Measurements from ENCODE around the gene PLEKHN1. TPM values are rescaled to one million over a fixed set of nuclear protein-coding genes. Genes with fewer than 3 reads are reported as not detected.

Gene PLEKHN1
- total RNA-seq, 2 donors from 2014 or later = 1.5 to 4.6 TPM

DNA sequence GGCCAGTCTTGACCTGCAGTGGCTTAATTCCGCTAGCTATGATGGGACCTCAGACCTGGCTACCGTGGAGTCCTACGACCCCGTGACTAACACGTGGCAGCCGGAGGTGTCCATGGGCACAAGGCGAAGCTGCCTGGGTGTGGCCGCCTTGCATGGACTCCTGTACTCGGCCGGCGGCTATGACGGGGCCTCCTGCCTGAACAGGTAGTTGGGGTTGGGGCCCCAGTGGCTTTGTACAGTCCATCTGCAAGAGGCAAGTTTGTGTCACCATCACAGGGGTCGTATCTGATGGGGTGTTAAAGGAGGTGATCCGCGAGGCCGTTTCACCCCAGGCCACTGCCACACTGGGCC lies 3.0 kb upstream of the PLEKHN1 start:
- Mint-ChIP-seq H3K9me3 (no peaks in the 10 kb centered on the region), H3K36me3 (ENCODE audit: low read depth) (peaks cover 8% of the 10 kb centered on the region), H3K27ac (no peak overlapping the region), H3K4me3 (no peak overlapping the region), H3K4me1 (peaks cover 3% of the 10 kb centered on the region), H3K27me3 (ENCODE audit: insufficient read depth) (peaks cover 25% of the 10 kb centered on the region)
- DNase-seq = no peak
- Histone ChIP-seq H3K27ac (ENCODE audit: low read depth, low read length) (no peak overlapping the region), H3K4me1 (ENCODE audit: control insufficient read depth, insufficient read depth, low read length) (no peaks in the 10 kb centered on the region), H3K9me3 (ENCODE audit: control insufficient read depth, low read length) (no peaks in the 10 kb centered on the region), H3K27me3 (ENCODE audit: control insufficient read depth, insufficient read depth, low read length, poor library complexity, severe bottlenecking) (peaks cover 34% of the 10 kb centered on the region), H3K9ac (ENCODE audit: extremely low read depth, low read length, poor library complexity, severe bottlenecking) (no peak overlapping the region), H3K4me3 (ENCODE audit: low read length) (no peak overlapping the region), H3K36me3 (ENCODE audit: control insufficient read depth, insufficient read depth, low read length) (no peaks in the 10 kb centered on the region)
- TF ChIP-seq, protein P1, sequence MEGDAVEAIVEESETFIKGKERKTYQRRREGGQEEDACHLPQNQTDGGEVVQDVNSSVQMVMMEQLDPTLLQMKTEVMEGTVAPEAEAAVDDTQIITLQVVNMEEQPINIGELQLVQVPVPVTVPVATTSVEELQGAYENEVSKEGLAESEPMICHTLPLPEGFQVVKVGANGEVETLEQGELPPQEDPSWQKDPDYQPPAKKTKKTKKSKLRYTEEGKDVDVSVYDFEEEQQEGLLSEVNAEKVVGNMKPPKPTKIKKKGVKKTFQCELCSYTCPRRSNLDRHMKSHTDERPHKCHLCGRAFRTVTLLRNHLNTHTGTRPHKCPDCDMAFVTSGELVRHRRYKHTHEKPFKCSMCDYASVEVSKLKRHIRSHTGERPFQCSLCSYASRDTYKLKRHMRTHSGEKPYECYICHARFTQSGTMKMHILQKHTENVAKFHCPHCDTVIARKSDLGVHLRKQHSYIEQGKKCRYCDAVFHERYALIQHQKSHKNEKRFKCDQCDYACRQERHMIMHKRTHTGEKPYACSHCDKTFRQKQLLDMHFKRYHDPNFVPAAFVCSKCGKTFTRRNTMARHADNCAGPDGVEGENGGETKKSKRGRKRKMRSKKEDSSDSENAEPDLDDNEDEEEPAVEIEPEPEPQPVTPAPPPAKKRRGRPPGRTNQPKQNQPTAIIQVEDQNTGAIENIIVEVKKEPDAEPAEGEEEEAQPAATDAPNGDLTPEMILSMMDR (conservative IDR thresholded peaks at IDR 0.05) = no peak
- WGBS, 2 experiments (ENCODE audit: insufficient coverage in 1 of 2, insufficient read length in 1 of 2) = 94 to 96% methylated on average over 10 to 16 of the region's 16 CpGs

GRCh38 chr1:963746-964525 lies 2.3 kb upstream of the PLEKHN1 start:
- Mint-ChIP-seq H3K9me3 (no peaks in the 10 kb centered on the region), H3K4me1 (no peaks in the 10 kb centered on the region), H3K27me3 (ENCODE audit: insufficient read depth) (peaks cover 31% of the 10 kb centered on the region), H3K36me3 (ENCODE audit: low read depth) (peaks cover 8% of the 10 kb centered on the region), H3K4me3 (no peak overlapping the region), H3K27ac (no peak overlapping the region)
- Histone ChIP-seq H3K9me3 (ENCODE audit: control insufficient read depth, low read length) (no peaks in the 10 kb centered on the region), H3K27me3 (ENCODE audit: control insufficient read depth, insufficient read depth, low read length, poor library complexity, severe bottlenecking) (peaks cover 40% of the 10 kb centered on the region), H3K36me3 (ENCODE audit: control insufficient read depth, insufficient read depth, low read length) (no peaks in the 10 kb centered on the region), H3K9ac (ENCODE audit: extremely low read depth, low read length, poor library complexity, severe bottlenecking) (no peak overlapping the region), H3K4me1 (ENCODE audit: control insufficient read depth, insufficient read depth, low read length) (no peaks in the 10 kb centered on the region), H3K4me3 (ENCODE audit: low read length) (no peak overlapping the region), H3K27ac (ENCODE audit: low read depth, low read length) (no peak overlapping the region)
- 95 to 98% methylated on average over 20 to 47 of the region's 47 CpGs for WGBS, 2 experiments (ENCODE audit: insufficient coverage in 1 of 2, insufficient read length in 1 of 2)
- DNase-seq = no peak
- TF ChIP-seq, protein P1 (conservative IDR thresholded peaks at IDR 0.05) = no peak

GRCh38 chr1:964691-965525 lies 1.4 kb upstream of the PLEKHN1 start:
- H3K36me3 ChIP-seq (ENCODE audit: control insufficient read depth, insufficient read depth, low read length) = no peaks in the 10 kb centered on the region
- H3K27me3 Mint-ChIP-seq (ENCODE audit: insufficient read depth) = peaks cover 36% of the 10 kb centered on the region
- H3K9me3 ChIP-seq (ENCODE audit: control insufficient read depth, low read length) = no peaks in the 10 kb centered on the region
- no peaks in the 10 kb centered on the region for H3K4me1 ChIP-seq (ENCODE audit: control insufficient read depth, insufficient read depth, low read length)
- DNase-seq = no peak
- no peak overlapping the region for H3K4me3 ChIP-seq (ENCODE audit: low read length)
- no peak overlapping the region for H3K27ac ChIP-seq (ENCODE audit: low read depth, low read length)
- H3K27ac Mint-ChIP-seq = no peak overlapping the region
- no peak overlapping the region for H3K4me3 Mint-ChIP-seq
- H3K9ac ChIP-seq (ENCODE audit: extremely low read depth, low read length, poor library complexity, severe bottlenecking) = no peak overlapping the region
- TF ChIP-seq, protein P1 (conservative IDR thresholded peaks at IDR 0.05) = no peak
- 95 to 98% methylated on average over 16 to 38 of the region's 51 CpGs for WGBS, 2 experiments (ENCODE audit: insufficient coverage in 1 of 2, insufficient read length in 1 of 2)
- H3K9me3 Mint-ChIP-seq = no peaks in the 10 kb centered on the region
- peaks cover 8% of the 10 kb centered on the region for H3K36me3 Mint-ChIP-seq (ENCODE audit: low read depth)
- peaks cover 43% of the 10 kb centered on the region for H3K27me3 ChIP-seq (ENCODE audit: control insufficient read depth, insufficient read depth, low read length, poor library complexity, severe bottlenecking)
- H3K4me1 Mint-ChIP-seq = no peaks in the 10 kb centered on the region
